ENCODE measurements around the gene DCAF11.

DCAF11 gene

GRCh38 chr14:24114532-24115421 is at the start of gene DCAF11, which contains the start of gene NRL:
DCAF11 (plus strand) TSS chr14:24114777; CDS start chr14:24115595, 818 bp downstream.
NRL (minus strand) TSS chr14:24114949; CDS start chr14:24082848, 32,101 bp downstream.
- DNase-seq, result peak; percentile 100

- no peak for DNase-seq
These were observed 49.7 kb upstream of the DCAF11 start for GRCh38 chr14:24064856-24065255.

GRCh38 chr14:24065408-24065807 is 49.2 kb upstream of the DCAF11 start:
- no peak for DNase-seq

GRCh38 chr14:24066496-24067132 is 48.0 kb upstream of the DCAF11 start:
- DNase-seq, result no peak

GRCh38 chr14:24067133-24068082 is 47.2 kb upstream of the DCAF11 start:
- no peak for DNase-seq

- no peak for DNase-seq
These were observed 45.7 kb upstream of the DCAF11 start for GRCh38 chr14:24068711-24069410.

- DNase-seq, result no peak
These were observed 45.2 kb upstream of the DCAF11 start for GRCh38 chr14:24069411-24069735.

- no peak for DNase-seq
These were observed 44.1 kb upstream of the DCAF11 start for GRCh38 chr14:24070285-24071143.

- DNase-seq, result no peak
These were observed 43.4 kb upstream of the DCAF11 start, which contains the start of gene CPNE6 for GRCh38 chr14:24071144-24071697. CPNE6 (plus strand) TSS chr14:24071562; CDS start chr14:24072937, 1,375 bp downstream.

GRCh38 chr14:24071836-24072430 is 42.6 kb upstream of the DCAF11 start:
- DNase-seq, result no peak

- no peak for DNase-seq
These were observed 42.1 kb upstream of the DCAF11 start for GRCh38 chr14:24072436-24072835.

GRCh38 chr14:24072881-24073877 is 41.4 kb upstream of the DCAF11 start:
- DNase-seq, result no peak

- no peak for DNase-seq
These were observed 39.7 kb upstream of the DCAF11 start for GRCh38 chr14:24074625-24075484.

- no peak for DNase-seq
These were observed 38.9 kb upstream of the DCAF11 start for GRCh38 chr14:24075485-24076301.

- no peak for DNase-seq
These were observed 38.3 kb upstream of the DCAF11 start for GRCh38 chr14:24076302-24076601.

GRCh38 chr14:24077086-24077485 is 37.5 kb upstream of the DCAF11 start:
- DNase-seq, result no peak

- DNase-seq, result no peak
These were observed 36.4 kb upstream of the DCAF11 start for GRCh38 chr14:24078146-24078545.
